PC-9 (cell line): ENCODE data around the gene LAG3. TPM values are rescaled to one million over a fixed set of nuclear protein-coding genes. Genes with fewer than 3 reads are reported as not detected.

Source experiments
- BruUV-seq: library from RNA; stranded (reverse); fragments of 400-500 nt; replicated peaks from 2 replicates; lab custom pipeline; 2021; lab: Mats Ljungman, UMichigan
- CTCF ChIA-PET: fragments of 300-600 bp; sonication (Branson Sonifier 250); formaldehyde crosslinking; loops from one replicate; lab custom pipeline; 2022; ENCODE audit warnings: antibody characterized with exemption; lab: Charles Lee
- POLR2A ChIA-PET: fragments of 300-600 bp; sonication (Branson Sonifier 250); formaldehyde crosslinking; loops from one replicate; lab custom pipeline; 2022; ENCODE audit warnings: antibody characterized with exemption; ENCODE audit not compliant: unreplicated experiment; lab: Charles Lee
- DNase-seq, 2 experiments: peaks; one replicate each; pipeline versions ENCODE4 v3.0.0 to v3.0.0-alpha.2; 2015 to 2022; ENCODE audit warnings: mixed read lengths in 1 of 2
- H2AFZ ChIP-seq: fragments of 200-600 bp; sonication (generic); 2 replicates; pipeline ENCODE4 v1.8.1; 2017; ENCODE audit warnings: antibody characterized with exemption
- H3F3A ChIP-seq: fragments of 200-600 bp; sonication (generic); 2 replicates; pipeline ENCODE4 v1.8.1; 2017; ENCODE audit warnings: antibody characterized with exemption, mild to moderate bottlenecking, low read depth; ENCODE audit not compliant: insufficient read depth
- H3K27ac ChIP-seq: fragments of 200-600 bp; sonication (generic); 2 replicates; pipeline ENCODE4 v1.6.1; 2016; ENCODE audit warnings: mixed run types
- H3K27me3 ChIP-seq: fragments of 200-600 bp; sonication (generic); 2 replicates; pipeline ENCODE4 v1.6.1; 2016; ENCODE audit warnings: low read depth, mixed run types; ENCODE audit not compliant: insufficient read depth
- H3K36me3 ChIP-seq: fragments of 200-600 bp; sonication (generic); 2 replicates; pipeline ENCODE4 v1.6.1; 2016; ENCODE audit warnings: low read depth, mixed run types
- H3K4me1 ChIP-seq: fragments of 200-600 bp; sonication (generic); replicated peaks from 2 replicates; pipeline ENCODE4 v1.6.1; 2016; ENCODE audit warnings: mixed run types; ENCODE audit not compliant: insufficient read depth
- H3K4me2 ChIP-seq: fragments of 200-600 bp; sonication (generic); 2 replicates; pipeline ENCODE4 v1.6.1; 2017; ENCODE audit warnings: mixed run types
- H3K4me3 ChIP-seq: fragments of 200-600 bp; sonication (generic); 2 replicates; pipeline ENCODE4 v1.6.1; 2016; ENCODE audit warnings: mixed run types
- H3K79me2 ChIP-seq: fragments of 200-600 bp; sonication (generic); 2 replicates; pipeline ENCODE4 v1.6.1; 2017; ENCODE audit warnings: low read depth, mixed run types
- H3K9me2 ChIP-seq: fragments of 200-600 bp; sonication (generic); 2 replicates; pipeline ENCODE4 v1.8.1; 2017; ENCODE audit warnings: mild to moderate bottlenecking; ENCODE audit not compliant: insufficient read depth
- H3K9me3 ChIP-seq: fragments of 200-600 bp; sonication (generic); 2 replicates; pipeline ENCODE4 v1.8.1; 2016; ENCODE audit warnings: low read depth; ENCODE audit not compliant: insufficient read depth
- H4K20me1 ChIP-seq: fragments of 200-600 bp; sonication (generic); 2 replicates; pipeline ENCODE4 v1.8.1; 2017; ENCODE audit not compliant: insufficient read depth
- EZH2 ChIP-seq: fragments of 200-600 bp; sonication (generic); IDR thresholded peaks from 2 replicates; pipeline ENCODE4 v1.8.0; 2017; ENCODE audit warnings: antibody characterized with exemption, low read depth
- intact Hi-C: fragments of 100-400 bp; cut with micrococcal nuclease; formaldehyde crosslinking; loops from one replicate; pipeline ENCODE4 v1.10.0; 2022; ENCODE audit not compliant: unreplicated experiment
- total RNA-seq: library from RNA; stranded (reverse); gene quantifications from 2 replicates; pipeline ENCODE4 v1.2.3, GENCODE V29; 2021
- TF ChIP-seq, protein P1 (sequence below): fragments of 200-600 bp; sonication (generic); conservative IDR thresholded peaks from 2 replicates; pipeline ENCODE4 v1.6.1; 2017; ENCODE audit warnings: mixed run types, antibody characterized with exemption, mild to moderate bottlenecking, moderate library complexity

Gene LAG3
- total RNA-seq, 1 experiment from 2014 or later = 10.5 TPM

DNA sequence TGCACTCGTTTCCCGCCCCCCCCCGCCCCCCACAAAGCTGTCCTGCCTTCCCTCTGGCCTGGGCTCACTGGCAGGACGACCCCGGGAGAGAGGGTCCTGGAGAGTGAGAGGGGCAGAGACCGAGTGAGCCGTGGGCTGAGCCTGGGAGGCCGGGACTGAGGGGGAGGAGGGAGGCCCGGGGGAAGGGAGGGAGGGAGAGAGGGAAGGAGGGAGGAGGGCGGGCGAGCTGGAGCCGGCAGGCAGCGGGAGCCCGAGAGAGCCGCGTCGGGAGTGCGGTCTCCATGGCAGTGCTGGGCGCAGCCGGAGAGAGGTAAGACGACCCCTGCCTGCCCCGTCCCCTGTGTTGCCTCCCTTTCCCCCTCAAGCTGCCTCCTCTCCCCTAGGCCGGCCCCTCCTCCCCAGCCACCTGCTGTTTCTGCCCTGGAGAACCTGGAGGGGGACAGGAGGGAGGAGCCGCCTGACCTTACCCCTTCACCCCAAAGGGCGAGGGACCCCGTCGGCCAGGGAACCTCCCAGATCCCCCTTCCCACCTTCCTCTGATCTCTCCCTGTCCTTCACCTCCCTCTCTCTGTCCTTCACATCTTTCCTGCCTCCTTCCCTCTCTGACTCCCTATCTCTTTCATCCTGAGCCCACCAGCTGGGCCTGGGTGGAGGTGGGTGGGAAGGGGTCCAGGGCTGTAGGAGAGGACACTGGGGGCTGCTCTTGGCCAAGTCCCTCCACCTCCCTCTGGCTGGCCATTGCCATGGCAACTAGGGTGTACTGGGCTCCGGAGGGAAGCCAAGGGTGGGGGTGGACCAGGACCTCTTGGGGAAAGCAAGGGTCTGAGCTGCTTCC lies 49.5 kb downstream of the LAG3 start, which contains the start of gene GPR162:
Gene GPR162, plus strand, starts transcription at position 231 of the 835 bp plus-strand sequence. CDS start 2,078 bp downstream, outside the sequence.
- no peaks in the 10 kb centered on the region; the same call in 1 of the 2 replicates for H3K4me1 ChIP-seq
- intact Hi-C loops = no loop called here
- peak in 1 of 2 experiments; percentile 37 for DNase-seq
- CTCF ChIA-PET = interaction anchor here (0.6 to 1.8 kb wide), 4 partner anchors 20 to 117 kb away, joined by 3 to 9 read pairs (median 5); no protein-coding TSS in a partner anchor
- H2AFZ ChIP-seq = no peak within 1 kb of the TSS
- H3K36me3 ChIP-seq = no peaks in the 10 kb centered on the region
- H3F3A ChIP-seq = no peaks in the 10 kb centered on the region; the same call in 1 of the 2 replicates
- TF ChIP-seq, protein P1, sequence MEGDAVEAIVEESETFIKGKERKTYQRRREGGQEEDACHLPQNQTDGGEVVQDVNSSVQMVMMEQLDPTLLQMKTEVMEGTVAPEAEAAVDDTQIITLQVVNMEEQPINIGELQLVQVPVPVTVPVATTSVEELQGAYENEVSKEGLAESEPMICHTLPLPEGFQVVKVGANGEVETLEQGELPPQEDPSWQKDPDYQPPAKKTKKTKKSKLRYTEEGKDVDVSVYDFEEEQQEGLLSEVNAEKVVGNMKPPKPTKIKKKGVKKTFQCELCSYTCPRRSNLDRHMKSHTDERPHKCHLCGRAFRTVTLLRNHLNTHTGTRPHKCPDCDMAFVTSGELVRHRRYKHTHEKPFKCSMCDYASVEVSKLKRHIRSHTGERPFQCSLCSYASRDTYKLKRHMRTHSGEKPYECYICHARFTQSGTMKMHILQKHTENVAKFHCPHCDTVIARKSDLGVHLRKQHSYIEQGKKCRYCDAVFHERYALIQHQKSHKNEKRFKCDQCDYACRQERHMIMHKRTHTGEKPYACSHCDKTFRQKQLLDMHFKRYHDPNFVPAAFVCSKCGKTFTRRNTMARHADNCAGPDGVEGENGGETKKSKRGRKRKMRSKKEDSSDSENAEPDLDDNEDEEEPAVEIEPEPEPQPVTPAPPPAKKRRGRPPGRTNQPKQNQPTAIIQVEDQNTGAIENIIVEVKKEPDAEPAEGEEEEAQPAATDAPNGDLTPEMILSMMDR = no peak
- TF ChIP-seq EZH2 = no peak
- peak within 1 kb of the TSS; percentile 33; the same call in 1 of the 2 replicates for H3K4me3 ChIP-seq
- no peaks in the 10 kb centered on the region for H3K9me3 ChIP-seq
- no peak within 1 kb of the TSS for H3K27ac ChIP-seq
- peaks cover 76% of the 10 kb centered on the region for H3K27me3 ChIP-seq
- no peaks in the 10 kb centered on the region for H3K79me2 ChIP-seq
- POLR2A ChIA-PET = interaction anchor here (0.7 to 0.9 kb wide), 3 partner anchors 47 to 209 kb away, joined by 3 to 4 read pairs (median 3); no protein-coding TSS in a partner anchor
- no peaks in the 10 kb centered on the region for H3K9me2 ChIP-seq
- peak within 1 kb of the TSS; percentile 68 for H3K4me2 ChIP-seq
- no peaks in the 10 kb centered on the region for H4K20me1 ChIP-seq
- BruUV-seq = no TSS peak

DNA sequence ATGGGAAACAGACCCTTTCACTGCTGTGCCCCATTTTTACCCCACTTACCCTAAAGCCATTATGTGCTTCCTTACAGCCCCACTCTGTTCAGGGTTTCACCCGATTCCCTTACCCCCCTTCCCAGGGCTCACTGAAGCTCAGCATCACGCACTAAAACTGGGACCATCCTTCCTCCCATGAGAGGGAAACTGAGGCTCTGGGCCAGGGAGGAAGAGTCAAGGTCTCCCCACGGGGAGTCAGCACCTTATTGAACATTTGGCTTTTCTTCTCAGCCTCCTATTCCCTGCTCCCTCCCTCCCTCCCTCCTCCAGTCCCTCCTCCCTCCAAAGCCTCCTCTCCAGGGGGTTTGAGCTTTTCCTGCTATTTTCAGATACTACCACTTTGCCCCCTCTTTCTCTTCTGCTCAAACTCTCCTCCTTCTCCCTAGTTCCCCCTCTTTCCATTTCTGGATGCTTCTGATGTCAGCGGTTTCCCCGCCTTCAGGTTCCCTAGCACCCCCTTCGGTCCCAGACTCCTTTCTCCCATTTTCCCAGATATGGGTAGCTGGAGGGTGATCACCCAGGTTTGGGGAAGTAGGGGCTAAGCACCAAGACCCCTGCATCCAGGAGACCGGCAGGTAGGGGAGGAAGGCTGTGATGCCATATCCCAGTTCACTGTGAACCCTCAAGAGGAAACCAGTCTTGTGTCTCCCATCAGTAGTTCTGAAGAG lies 50.3 kb downstream of the LAG3 start:
- H4K20me1 ChIP-seq = no peaks in the 10 kb centered on the region
- no peaks in the 10 kb centered on the region for H3K9me3 ChIP-seq
- no peak overlapping the region for H3K4me2 ChIP-seq
- H3K79me2 ChIP-seq = no peaks in the 10 kb centered on the region
- H2AFZ ChIP-seq = no peak overlapping the region
- H3F3A ChIP-seq = no peaks in the 10 kb centered on the region; the same call in 1 of the 2 replicates
- H3K9me2 ChIP-seq = no peaks in the 10 kb centered on the region
- peaks cover 83% of the 10 kb centered on the region for H3K27me3 ChIP-seq
- CTCF ChIA-PET = interaction anchor here (0.7 to 1.8 kb wide), 3 partner anchors 22 to 118 kb away, joined by 3 to 7 read pairs (median 3); partner anchors contain the start of gene MLF2
- no peak overlapping the region for H3K4me3 ChIP-seq
- POLR2A ChIA-PET = no interaction called here
- TF ChIP-seq, protein P1 = no peak
- no peak for TF ChIP-seq EZH2
- intact Hi-C loops = no loop called here
- no TSS peak for BruUV-seq
- no peaks in the 10 kb centered on the region; the same call in 1 of the 2 replicates for H3K4me1 ChIP-seq
- no peak for DNase-seq
- no peaks in the 10 kb centered on the region for H3K36me3 ChIP-seq
- H3K27ac ChIP-seq = no peak overlapping the region
